NCI-H2029 (cell line): ENCODE results near the gene HMGN3.

Source experiments
- DNase-seq: peaks from one replicate; lab custom pipeline; 2025; lab: John Stamatoyannopoulos, UW

HMGN3 gene

DNA sequence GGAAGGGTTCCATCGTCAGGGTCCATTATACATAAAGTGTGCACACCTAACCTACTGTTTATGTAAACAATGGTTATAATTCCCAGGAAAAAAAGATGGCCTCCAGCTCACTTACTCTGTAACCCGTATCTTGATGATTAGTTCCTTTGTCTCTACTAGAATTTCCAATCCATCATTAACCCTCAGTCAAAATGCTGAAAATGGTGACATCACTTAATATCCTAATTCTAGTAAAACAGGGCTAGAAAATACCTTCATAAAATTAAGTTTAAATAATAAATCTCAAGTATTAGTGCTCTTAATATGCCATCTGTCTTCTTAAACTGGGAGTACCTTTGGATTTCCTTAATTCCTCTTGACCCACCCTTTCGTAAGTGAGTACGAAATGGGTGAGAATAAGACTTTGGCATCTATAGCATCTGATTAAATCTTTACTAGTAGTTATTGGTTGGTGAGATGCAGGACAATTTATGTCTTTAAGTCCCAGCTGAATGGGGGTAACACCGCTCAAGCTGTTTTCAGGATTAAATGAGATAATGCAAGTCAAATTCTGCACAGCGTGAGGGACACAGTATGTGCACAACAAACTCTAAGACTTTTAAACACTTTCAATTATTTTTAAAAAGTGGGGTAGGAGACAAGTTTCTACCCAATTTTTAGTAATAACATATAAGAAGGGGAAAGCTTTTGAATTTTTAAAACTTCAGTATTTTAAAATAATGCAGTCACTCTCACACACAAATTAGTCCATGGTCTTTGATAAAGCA, 1.6 kb downstream of the HMGN3 start:
- no peak for DNase-seq

DNA sequence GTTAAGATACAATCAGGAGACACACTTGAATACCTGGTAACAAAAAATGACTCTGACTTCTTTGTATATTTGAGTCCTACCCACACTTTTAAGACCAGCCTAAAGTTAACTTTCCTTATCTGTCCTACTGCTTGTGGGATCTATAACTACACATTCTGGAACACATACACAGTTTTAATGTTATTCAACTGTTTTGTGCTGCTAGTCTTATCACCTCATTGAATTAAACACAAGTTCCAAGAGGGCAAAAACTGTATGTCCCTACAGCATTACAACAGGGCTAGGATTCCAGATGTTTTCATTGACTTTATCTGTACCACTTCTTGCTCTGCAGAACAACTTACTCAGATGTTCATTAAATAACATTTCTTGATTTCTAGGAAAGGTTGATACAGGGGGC, 2.8 kb downstream of the HMGN3 start:
- DNase-seq = no peak

DNA sequence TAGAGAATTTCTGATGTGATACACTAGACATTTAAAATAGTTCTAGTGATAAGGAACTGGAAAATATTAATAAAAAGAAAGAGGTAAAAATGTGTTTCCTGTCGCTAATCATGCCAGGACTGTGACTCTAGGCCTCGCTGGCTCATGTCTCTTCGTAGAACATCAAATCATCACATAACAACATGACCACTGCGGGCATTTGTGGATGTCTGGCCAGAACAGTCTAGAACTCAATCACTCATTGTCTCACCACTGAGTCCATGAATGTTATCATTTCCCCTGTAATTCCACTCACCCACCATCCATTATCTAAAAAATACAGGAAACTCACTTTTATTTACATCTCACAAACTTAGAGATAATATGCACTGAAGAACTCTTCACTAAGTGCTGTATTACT, 3.4 kb downstream of the HMGN3 start:
- no peak for DNase-seq

DNA sequence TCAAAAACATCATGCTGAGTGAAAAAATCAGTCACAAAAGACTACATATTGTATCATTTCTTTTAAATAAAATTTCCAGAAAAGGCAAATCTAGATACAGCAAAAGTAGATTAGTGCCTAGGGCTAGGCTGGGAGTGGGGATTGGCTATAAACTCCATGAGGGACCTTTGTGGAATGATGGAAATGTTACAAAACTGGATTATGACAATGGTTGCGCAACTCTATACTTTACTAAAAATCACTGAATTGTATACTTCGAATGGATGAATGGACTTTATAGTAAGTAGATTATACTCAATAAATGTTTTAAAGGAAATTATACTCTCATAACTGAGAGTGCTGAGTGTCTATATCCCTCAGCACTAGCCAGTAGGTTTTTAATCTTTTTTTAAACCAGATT, 4.3 kb downstream of the HMGN3 start:
- DNase-seq = no peak

DNA sequence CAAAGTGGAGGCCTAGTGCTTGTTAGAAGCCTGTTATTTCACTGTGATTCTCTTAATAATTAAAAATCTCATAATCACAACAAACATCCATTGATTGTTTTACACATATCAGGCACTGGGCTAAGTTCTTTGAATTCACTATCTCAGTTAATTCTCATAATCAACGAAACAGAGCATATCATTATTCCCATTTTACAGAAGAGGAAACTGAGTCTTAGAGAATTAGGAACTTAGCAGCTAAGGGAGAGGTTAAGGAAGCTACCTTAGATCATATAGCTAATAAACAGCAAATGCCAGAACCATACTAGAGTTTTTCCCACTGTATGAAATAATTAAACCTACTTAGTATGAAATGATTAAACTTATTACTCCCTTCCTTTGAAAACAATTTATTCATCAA, 7.0 kb downstream of the HMGN3 start:
- no peak for DNase-seq

DNA sequence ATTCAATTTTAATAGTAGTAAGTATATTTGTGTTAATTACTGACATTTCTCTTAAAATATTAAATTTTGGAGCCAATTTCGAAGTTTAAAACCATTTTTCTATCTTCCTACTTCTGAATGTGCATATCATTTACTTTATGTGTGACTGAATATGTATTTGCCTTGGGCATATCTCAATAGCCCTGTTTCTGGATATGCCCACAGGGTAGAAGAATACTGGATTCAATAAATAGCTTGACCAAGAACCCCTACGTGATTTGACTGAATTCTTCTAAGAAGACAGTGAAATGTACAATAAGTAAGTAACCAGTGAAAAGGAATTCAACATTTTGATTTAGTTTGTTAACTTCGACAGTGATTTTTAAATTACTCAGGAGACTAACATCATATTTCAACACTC, 7.8 kb downstream of the HMGN3 start:
- DNase-seq = no peak

DNA sequence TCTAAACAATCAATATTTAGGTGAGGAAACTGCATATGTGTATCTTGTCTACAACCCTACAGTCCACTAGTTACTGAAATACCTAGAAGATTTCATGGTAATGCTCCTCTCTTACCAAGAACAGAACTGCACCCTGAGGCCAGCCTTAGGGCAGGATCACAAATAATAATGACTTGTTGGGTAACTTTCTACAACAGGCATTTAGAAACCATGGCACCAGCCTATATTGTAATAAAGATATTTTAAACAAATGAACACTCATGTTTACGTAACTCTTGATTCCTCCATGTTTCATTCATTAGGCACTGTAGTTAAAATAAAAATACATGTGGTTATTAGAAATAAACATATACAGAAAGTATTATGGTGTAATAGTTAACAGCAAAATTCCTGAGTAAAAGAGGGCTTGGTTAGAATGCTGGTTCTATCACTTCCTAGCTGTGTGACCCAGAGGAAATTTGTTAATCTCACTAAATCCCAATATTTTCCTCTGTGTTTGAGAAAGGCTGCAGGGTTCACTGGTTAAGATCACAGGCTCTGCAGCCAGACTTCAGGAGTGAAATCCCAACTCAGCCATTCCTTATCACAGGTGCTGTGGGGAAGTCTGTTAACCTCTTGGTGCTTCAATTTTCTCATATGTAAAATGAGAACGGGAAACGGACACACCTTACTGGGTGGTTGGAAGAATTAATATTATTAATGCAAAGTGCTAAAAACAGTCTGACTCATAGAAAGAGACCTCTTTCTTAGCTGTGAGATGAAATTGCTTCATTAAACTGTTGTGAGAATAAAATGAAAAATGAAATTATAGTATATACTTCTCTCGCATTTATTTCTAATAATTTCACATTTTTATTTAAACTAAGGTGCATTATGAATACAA, 8.5 kb downstream of the HMGN3 start:
- no peak for DNase-seq

DNA sequence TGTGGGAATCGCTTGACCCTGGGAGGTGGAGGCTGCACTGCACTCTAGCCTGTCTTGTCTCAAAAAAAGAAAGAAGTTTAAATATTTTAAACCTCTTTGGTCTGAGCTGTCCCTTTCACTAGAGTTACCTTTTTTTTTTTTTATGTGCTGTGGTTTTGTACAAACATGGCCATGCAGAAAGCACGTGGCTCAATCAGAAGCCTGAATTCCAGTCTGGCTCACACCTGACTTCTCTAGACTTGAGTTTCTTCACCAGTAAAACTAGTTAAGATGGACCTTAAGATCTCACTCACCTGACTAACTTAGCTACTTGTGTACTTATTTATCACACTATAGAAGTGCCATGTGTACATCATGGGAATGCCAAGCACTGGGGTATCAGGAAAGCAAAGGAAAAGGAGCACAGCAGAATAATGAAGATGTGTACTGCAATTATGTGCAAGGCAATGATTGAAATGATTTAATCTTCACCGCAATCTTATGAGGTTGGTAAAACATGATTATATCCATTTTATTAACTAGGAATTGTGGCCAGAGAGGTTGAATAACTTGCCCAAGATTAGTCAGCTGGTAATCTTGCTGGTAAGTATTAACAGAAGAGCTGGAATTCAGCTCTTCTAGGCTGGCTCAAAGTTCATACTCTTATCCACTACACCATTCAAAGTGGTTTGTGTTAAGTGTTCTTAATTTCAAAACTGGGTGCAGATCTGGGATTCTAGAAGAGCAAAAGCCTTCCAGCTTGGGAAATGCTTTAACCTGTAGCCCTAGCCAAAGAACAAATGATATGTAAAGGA, 10.7 kb downstream of the HMGN3 start:
- no peak for DNase-seq

DNA sequence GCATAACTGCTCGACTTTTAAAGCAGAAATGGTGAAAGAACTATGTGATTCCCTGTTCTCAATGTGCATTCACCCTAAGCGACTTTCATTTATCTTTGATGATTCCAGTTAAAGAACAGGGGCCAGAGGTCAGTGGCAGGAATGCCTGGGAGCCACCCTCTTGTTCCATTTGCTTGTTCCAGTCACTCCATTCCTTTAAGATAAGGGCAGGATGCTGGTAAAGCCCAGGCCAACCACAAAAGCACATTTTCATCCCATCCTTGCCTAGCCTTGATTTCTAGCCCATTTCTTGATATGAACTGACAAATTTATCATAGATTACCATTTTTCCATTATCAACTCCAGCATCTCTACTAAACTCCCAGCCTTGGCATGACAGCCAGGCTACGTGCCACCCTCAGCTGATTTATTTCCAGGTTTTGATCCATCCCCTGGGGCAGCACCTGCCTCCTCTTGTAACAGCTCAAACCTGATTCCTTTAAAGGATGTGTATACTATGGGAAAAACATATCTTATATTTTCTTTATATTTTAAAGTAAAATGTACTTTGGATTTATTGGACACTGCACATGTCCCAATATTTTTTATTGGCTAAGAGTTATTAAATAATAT, 19.2 kb downstream of the HMGN3 start:
- no peak for DNase-seq

DNA sequence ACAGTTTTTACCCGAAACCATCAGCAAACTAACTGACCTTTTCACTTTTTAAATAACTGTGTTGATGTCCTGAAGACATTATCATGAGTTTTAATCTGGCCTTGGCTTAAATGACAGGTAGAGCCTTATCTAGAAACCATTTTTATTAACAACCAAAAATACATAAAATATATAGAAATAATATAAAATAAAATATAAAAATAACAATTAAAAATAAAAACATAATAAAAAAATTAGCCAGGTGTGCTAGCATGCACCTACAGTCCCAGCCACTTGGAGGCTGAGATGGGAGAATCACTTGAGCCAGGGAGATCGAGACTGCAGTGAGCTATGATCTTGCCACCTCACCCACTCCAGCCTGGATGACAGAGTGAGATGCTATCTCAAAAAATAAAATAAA, 21.6 kb downstream of the HMGN3 start:
- DNase-seq = no peak

DNA sequence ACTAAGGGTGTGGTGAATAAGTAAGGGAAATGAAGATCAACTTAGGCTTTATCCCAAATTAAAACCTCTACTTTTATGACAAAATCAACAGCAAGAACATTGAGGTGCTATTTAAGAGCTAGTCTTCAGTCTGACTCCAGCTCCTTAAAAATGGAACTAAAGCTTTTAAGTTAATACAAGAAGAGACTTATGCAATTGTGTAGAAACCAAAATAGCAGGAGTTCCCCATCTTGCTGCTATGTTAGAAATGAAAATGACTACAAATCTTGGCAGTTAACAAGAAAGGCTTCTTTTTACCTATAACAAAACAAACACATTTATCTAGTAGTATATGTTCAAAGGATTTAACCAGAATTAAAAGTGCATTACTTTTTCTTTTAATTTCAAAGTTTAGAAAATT, 25.7 kb downstream of the HMGN3 start:
- DNase-seq = no peak

DNA sequence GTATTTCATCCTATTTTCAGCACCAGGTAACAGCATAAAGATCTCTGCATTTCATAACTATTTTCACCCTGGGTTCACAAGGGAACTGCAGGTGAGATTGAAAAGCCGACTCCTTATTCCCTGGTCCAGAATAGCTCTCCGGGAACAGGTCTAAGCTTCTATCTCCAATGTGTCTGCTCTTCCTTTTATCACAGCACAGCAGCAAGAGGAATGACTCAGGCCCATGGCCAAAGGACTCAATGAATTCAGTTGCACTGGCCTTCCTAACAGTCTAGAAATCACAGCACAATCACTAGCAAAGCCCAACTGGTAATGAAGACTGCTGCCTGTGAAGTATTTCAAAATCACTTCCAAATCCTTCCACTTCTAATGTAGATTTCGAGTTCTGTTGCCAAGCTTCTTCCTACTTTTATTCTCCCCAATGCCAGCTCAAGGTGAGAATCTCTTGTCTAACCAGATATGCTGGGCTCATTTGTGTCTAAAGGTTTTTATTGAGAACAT, 30.7 kb downstream of the HMGN3 start:
- no peak for DNase-seq

DNA sequence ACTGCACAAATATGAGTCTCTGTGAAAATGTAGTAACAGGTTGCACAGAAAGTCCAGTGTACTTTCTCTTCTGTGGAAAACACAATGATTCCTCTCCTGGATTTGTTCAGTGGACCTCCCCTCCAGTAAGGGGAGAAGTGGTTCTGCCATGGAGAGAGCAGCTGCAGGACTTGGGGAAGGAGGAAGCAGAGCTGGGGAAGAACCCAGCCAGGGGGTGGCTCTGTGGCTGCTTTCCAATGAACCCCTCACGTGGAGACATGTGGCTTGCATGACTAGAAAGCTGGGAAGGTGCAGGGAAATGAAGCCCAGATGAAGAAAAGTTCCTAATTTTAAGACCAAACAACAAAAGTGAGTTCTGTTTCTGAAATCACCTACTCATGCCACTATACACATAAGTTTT, 31.9 kb downstream of the HMGN3 start:
- no peak for DNase-seq

DNA sequence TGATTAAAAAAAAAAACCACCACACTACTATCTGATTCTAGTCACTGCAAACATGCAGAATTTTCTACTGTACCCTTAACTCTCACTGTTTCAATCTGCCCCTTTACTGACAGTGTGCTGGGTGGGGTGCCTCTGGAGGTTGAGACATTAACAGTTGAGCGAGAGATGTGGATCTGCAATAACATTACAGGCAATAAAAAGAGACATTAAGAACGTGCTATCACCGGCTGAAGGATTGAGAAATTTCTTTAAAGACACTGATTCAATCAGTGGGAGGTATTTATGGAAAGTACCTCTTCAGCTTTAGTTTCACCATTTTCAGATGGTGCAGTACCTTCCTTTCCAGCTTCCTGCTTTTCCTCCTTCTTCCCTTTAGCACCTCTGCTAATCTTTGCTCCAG, 32.5 kb downstream of the HMGN3 start:
- no peak for DNase-seq

DNA sequence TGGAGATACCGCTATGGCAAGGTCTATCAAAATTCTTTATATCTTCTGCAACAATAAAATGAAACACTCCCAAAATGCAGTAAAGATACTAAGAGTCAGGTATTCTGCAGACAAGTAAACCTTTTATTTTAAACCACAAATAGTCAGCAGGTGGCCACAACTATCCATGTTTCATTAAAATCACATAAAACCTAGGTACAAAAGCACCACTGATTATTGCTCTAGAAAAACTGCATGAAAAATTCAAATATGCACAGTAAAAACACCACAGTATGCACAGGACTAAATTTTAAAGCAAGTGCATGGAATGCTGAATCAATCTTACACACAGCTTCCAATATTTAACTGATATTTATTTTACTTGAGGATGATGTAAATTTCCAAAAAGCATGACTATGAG, 33.3 kb downstream of the HMGN3 start:
- no peak for DNase-seq

DNA sequence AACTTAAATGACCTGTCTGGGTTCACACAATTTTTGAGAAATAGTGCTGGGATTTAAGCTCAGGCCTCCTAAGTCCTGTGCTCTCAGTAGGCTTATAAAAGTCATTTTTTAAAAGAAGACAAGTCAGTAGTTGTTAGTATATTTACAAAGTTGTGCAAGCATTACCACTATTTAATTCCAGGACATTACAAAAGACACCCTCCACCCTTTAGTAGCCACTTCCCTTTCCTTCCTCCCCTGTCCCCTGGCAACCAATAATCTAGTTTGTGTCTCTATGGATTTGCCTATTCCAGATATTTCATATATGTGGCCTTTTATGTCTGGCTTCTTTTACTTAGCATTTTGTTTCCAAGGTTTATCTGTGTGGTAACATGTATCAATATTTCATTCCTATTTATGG, 37.6 kb downstream of the HMGN3 start:
- no peak for DNase-seq

DNA sequence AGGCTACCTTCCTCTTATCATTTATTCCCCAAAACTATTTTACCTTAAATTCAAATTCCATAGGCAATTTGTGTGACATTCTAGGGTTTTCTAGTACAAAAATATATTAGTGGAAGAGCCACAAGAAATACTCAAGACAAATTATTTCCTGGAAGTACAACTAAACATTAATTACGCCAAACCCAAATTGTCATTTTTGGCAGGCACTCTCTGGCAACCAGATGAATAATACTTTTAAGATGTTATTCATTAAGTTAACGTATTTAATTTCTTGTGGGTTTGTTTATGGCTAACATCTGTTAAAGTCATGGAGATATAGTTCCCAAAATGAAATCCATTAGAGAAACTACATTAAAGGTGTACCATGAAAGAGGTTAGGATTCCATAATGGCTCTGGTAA, 40.5 kb downstream of the HMGN3 start:
- no peak for DNase-seq

DNA sequence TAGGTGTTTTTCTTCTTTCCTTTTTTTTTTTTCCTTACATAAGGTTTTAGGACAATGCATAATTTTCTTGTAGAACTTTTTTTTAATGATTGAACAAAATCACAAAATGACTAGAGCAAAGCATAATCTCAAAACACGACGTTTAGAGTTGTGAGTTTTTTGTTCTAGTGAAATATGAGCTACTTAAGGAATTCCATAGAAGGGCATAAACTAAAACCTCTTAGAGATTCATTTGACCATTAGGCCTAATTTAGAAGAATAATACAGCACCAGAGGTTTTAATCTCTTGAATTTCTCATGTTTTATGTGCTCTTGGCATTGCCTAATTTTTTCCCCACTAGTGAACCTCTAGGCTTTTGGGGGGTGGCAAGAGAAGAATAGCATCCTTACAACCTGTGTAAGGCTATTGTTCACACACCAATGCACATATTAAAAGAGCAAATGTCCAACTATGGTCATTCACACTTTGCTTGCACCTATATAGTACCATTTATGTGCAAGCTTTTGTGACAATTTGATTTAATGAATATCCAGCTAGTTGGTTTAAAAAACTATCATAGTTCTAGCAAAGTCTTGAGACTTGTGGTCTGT, 44.6 kb downstream of the HMGN3 start:
- DNase-seq = no peak

DNA sequence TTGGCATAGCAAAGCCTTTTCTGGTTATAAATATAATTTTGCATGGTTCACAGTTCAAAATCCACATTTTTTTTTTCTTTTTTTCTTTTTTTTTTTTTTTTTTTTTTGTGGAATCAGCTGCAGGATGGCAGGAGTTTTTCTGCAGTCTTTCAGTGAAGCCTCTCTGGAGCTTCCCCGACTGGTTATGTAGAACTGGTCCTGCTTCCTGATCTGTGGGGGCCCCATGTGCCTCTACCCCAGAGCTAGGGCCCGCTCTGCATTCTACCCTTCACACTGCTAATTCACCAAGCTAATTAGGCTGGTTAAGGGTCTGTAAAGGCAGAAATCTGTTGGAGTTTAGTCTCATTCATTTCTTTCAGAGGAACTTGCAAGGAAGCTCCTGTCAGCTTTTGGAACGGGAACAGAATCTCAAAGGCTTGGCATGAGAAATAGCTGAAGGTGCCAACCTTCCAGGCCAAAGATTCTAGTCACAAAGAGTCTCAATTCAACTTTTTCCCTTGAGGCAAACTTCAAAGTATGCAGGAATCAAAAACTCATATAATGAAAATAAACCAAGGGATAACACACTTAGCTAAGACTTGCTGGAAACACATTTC, 45.5 kb downstream of the HMGN3 start:
- no peak for DNase-seq

DNA sequence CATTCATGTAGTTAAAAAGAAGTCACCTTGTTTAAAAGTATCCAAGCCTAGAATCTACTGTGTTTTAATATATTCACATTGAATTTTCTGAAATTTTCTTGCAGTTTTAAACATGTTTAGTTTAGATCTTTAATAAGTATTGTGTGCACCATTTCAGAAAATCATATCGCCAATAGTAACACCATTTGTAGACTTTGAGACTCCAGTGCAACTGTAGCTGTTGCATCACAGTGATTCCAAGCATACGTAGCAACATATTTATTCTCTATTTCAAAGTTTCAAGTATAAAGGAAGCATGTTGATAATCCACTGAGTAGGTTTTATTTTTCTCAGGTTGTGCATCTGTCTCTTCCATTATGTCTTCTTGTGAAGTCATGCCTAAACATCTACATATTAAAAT, 46.4 kb downstream of the HMGN3 start:
- no peak for DNase-seq

DNA sequence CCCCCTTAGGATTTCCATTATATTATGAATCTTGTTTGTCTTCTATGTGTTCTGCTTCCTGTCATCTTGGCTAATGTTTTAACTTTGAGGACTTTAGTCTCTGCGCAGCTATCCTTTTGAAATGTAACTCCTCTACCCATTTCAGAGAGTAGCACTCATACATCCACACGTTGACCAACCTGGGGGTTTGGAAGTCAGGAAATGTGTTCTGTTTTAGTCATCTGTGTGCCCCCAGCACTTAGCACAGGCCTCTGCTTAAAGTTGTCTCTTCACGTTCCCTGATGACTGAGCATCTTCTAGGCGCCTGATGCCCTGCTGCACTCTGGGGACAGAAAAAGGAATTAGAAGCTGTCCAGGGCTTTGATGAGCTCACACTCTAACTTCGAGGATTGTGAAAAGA, 47.9 kb downstream of the HMGN3 start:
- no peak for DNase-seq
